Mucosa of descending colon (tissue), 3 donors: ENCODE results near the gene SH3BP1. TPM values are rescaled to one million over a fixed set of nuclear protein-coding genes. Genes with fewer than 3 reads are reported as not detected.

ENCODE experiments used
- ATAC-seq: fragments of 200-7000 bp; cut with Tn5 transposase; one replicate; pipeline ENCODE4 v1.9.1; 2020; ENCODE audit warnings: mild to moderate bottlenecking, moderate library complexity
- DNase-seq, 3 donors: peaks; one replicate each; pipeline ENCODE4 v3.0.0-alpha.2; 2020
- H3K36me3 ChIP-seq: fragments of 200-600 bp; one replicate; pipeline ENCODE4 v1.8.0; 2021; ENCODE audit warnings: low read depth, mild to moderate bottlenecking
- H3K4me1 ChIP-seq: fragments of 200-600 bp; one replicate; pipeline ENCODE4 v1.8.0; 2021; ENCODE audit warnings: low read depth, mild to moderate bottlenecking
- H3K4me3 ChIP-seq: fragments of 200-600 bp; one replicate; pipeline ENCODE4 v1.8.0; 2021; ENCODE audit warnings: mild to moderate bottlenecking
- H3K9me3 ChIP-seq: fragments of 200-600 bp; one replicate; pipeline ENCODE4 v1.8.0; 2021; ENCODE audit warnings: mild to moderate bottlenecking
- CTCF ChIP-seq: fragments of 200-600 bp; IDR thresholded peaks from one replicate; pipeline ENCODE4 v1.8.0; 2022; ENCODE audit warnings: antibody characterized with exemption, mild to moderate bottlenecking
- intact Hi-C, 2 donors: fragments of 100-400 bp; cut with DNase I in 1 of 2; cut with micrococcal nuclease in 1 of 2; formaldehyde crosslinking; loops; one replicate each; pipeline versions ENCODE4 v1.11.0 to v1.11.1; 2022; cut with DNase I, micrococcal nuclease
- total RNA-seq, 3 donors: library from RNA; stranded (reverse); fragmentation: NEBNext Ultra II Directional in 2 of 3; extraction: Animal tissue kit (Norgen Biotek cat#: 25700) in 2 of 3; gene quantifications; one replicate each; pipeline versions ENCODE4 v1.2.1 to v1.2.4, GENCODE V29; 2021 to 2023
- donor health status: DM: no; HTN: no; CAD: no; lungs with moderate emphysema.
- donor health status: DM: no; HTN: no; CAD: no.
- donor health status: DM: no; HTN: yes; CAD: no.

SH3BP1 gene
- total RNA-seq, 3 donors from 2014 or later: 48.8 to 98.2 (median 96.6) TPM

DNA sequence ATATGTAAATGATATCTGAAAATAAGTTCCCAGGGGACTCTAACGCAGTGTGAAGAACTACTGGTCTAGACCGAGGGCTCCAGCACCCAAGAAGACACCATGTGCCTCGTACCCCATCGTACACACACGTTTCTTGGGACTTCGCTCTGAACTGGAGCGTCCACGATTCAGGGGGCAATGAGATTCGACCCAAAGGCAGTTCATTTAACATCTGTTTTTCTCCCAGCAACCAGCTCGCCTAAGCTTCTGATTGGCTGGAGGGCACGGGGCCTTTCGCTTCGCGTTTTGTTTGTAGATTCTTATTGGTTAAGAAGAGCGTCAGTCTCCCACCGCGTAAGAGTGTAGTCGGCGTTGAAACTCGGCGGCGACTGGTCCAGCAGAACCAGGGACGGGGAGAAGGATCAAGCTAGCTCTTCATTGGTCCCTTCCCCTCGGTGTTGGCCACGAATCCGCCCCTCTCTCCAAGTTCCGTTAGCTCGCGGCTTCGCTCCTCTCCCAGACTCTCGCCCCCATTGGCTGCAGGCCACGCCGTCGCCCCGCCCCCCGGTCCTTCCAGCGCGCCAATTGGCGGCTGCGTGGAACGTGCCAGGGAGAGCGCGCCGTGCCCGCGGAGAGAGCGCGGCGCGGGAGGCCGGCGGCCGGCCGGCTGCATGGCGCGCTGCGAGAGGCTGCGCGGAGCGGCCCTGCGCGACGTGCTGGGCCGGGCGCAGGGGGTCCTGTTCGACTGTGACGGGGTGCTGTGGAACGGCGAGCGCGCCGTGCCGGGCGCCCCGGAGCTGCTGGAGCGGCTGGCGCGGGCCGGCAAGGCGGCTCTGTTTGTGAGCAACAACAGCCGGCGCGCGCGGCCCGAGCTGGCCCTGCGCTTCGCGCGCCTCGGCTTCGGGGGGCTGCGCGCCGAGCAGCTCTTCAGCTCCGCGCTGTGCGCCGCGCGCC is 18.9 kb downstream of the SH3BP1 start, which contains the start of gene PDXP:
TSS of gene PDXP (plus strand) at position 591 of the 933 bp plus-strand sequence. CDS start at position 651, 60 bp downstream.
- H3K9me3 ChIP-seq: no peaks in the 10 kb centered on the region
- peaks cover 51% of the 10 kb centered on the region for H3K4me1 ChIP-seq
- H3K4me3 ChIP-seq: peak within 1 kb of the TSS; percentile 46
- peak; percentile 90 for ATAC-seq
- no peak for TF ChIP-seq CTCF
- DNase-seq: peak; percentile 99
- no peaks in the 10 kb centered on the region for H3K36me3 ChIP-seq
- intact Hi-C loops: no loop called here

GRCh38 chr22:37659066-37659896 is 19.8 kb downstream of the SH3BP1 start:
- no peaks in the 10 kb centered on the region for H3K36me3 ChIP-seq
- intact Hi-C loops: no loop called here
- H3K4me1 ChIP-seq: peaks cover 51% of the 10 kb centered on the region
- H3K4me3 ChIP-seq: peak overlapping the region; percentile 46
- no peak for TF ChIP-seq CTCF
- ATAC-seq (peak; percentile 57), DNase-seq (peak; percentile 77 to 81 (median 80))
- no peaks in the 10 kb centered on the region for H3K9me3 ChIP-seq

DNA sequence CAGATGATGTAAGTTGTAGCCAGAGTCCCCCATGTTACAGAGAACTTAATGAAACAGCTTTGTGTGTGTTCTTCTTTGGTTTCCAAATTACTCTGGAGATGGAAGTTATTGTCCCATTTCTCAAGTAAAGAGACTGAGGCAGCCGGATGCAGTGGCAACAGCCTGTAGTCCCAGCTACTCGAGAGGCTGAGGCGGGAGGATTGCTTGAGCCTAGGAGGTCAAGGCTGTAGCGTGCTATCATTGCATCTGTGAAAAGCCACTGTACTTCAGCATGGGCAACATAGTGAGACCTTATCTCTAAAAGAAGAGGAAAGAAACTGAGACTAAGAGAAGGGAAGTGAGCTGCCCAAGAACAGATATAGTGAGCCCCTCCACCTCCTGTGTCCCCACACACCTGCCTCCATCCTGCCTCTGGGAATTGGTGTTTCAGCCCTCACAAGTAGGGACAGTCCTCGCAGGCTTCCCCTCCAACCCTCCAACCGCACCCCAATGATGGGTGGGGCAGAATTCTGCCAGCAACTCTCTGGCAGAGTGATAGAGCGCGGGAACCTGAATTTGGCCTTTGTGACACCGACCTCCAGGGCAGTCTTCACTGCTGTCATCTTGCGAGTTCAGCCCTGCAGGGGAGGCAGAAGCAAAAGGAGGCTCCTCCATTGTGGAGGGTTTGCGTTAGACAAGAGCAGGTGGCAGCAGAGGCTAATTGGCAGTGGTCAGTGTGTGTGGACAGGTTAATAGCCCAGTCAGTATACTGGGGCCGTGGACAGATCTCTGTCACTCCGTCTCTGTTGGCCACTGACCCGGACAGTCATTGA is 20.6 kb downstream of the SH3BP1 start:
- intact Hi-C loops: no loop called here
- Histone ChIP-seq H3K4me1 (peaks cover 53% of the 10 kb centered on the region), H3K36me3 (no peaks in the 10 kb centered on the region), H3K9me3 (no peaks in the 10 kb centered on the region), H3K4me3 (no peak overlapping the region)
- no peak for TF ChIP-seq CTCF
- ATAC-seq (no peak), DNase-seq (peak in 2 of 3 donors; percentile 40 to 57)

GRCh38 chr22:37660709-37661045 is 21.2 kb downstream of the SH3BP1 start:
- DNase-seq (peak in 1 of 3 donors; percentile 40), ATAC-seq (no peak)
- Histone ChIP-seq H3K4me1 (peaks cover 53% of the 10 kb centered on the region), H3K9me3 (no peaks in the 10 kb centered on the region), H3K36me3 (no peaks in the 10 kb centered on the region), H3K4me3 (no peak overlapping the region)
- intact Hi-C loops: no loop called here
- no peak for TF ChIP-seq CTCF
